ENCODE data around the gene MTG2. TPM values are rescaled to one million over a fixed set of nuclear protein-coding genes. Genes with fewer than 3 reads are reported as not detected.
"Not testable (repeated sequence)": the region's sequence is repeated elsewhere in the genome, so short reads cannot be mapped to it uniquely, and the experiment has no call there.

MTG2 gene
- total RNA-seq, 6 experiments from 2014 or later, result 27.0 to 45.6 (median 31.8) TPM

- Histone ChIP-seq H3K4me1 (peaks cover 0 to 62% (median 19%) of the 10 kb centered on the region in 4 donors), H3K36me3 (no peaks in the 10 kb centered on the region), H3K4me3 (no peak overlapping the region), H3K27ac (peak overlapping the region in 1 of 3 donors; percentile 100), H3K27me3 (no peaks in the 10 kb centered on the region), H3K9me3 (no peaks in the 10 kb centered on the region)
- TF ChIP-seq POLR2A (IDR thresholded peaks at IDR 0.05) (no peak), CTCF (IDR thresholded peaks at IDR 0.05) (no peak)
- intact Hi-C loops (cut with DNase I), result no loop called here
- DNase-seq, result no peak
- WGBS (ENCODE audit: insufficient coverage, low coverage, low lambda C conversion rate, missing lambda C conversion rate), result 83% methylated on average over 2 of the region's 9 CpGs
- no peak for ATAC-seq
These were observed 35.3 kb upstream of the MTG2 start for GRCh38 chr20:62147528-62147927.

DNA sequence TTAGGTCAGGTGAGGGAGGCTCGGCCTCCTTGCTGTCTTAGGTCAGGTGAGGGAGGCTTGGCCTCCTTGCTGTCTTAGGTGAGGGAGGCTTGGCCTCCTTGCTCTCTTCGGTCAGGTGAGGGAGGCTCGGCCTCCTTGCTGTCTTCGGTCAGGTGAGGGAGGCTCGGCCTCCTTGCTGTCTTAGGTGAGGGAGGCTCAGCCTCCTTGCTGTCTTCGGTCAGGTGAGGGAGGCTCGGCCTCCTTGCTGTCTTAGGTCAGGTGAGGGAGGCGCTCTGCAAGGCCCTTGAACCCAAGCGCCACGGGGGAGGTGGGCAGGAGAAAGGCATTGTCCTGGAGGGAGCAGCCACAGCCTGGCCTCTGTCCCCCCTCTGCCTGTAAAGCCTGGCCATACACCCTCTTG lies 34.4 kb upstream of the MTG2 start:
- intact Hi-C loops (cut with DNase I), result not testable (repeated sequence)
- peaks cover 0 to 62% (median 19%) of the 10 kb centered on the region in 4 donors for H3K4me1 ChIP-seq

DNA sequence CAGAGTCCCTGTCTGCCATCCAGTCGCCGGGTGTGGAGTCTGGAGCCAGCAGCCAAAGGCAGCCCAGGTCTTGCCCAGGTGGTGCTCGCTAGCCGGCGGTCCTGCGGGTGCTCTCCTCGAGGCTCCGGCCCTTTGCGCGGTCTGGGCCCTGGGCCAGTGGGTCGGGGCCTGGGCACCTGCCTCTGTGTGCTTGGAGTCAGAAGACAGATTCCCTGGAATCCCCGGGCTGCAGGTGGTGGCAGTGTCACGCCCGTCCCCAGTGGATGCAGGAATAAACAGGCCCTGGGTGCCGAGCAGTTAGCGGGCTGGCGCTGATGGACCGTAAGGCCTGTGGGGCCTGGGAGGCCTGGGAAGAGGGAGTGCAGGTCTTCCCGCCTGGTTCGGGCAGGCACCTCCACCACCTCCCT lies 33.9 kb upstream of the MTG2 start:
- no peak for DNase-seq
- Histone ChIP-seq H3K27me3 (no peaks in the 10 kb centered on the region), H3K27ac (peak overlapping the region in 1 of 3 donors; percentile 100), H3K9me3 (no peaks in the 10 kb centered on the region), H3K4me1 (peaks cover 0 to 62% (median 19%) of the 10 kb centered on the region in 4 donors), H3K36me3 (no peaks in the 10 kb centered on the region), H3K4me3 (no peak overlapping the region)
- 52% methylated on average over 7 of the region's 20 CpGs for WGBS (ENCODE audit: insufficient coverage, low coverage, low lambda C conversion rate, missing lambda C conversion rate)
- TF ChIP-seq POLR2A (IDR thresholded peaks at IDR 0.05) (no peak), CTCF (IDR thresholded peaks at IDR 0.05) (no peak)
- intact Hi-C loops (cut with DNase I), result no loop called here
- ATAC-seq, result peak; percentile 1 to 14 (median 9)

More for the DNA sequence above, 34.4 kb upstream of the MTG2 start:
- not testable (repeated sequence) for H3K4me3 ChIP-seq, ATAC-seq, H3K36me3 ChIP-seq, DNase-seq, H3K27me3 ChIP-seq, H3K9me3 ChIP-seq
- no CpG with 5 or more reads among the region's 10 CpGs for WGBS (ENCODE audit: insufficient coverage, low coverage, low lambda C conversion rate, missing lambda C conversion rate)
- H3K27ac ChIP-seq, result peak overlapping the region in 1 of 3 donors; percentile 100

DNA sequence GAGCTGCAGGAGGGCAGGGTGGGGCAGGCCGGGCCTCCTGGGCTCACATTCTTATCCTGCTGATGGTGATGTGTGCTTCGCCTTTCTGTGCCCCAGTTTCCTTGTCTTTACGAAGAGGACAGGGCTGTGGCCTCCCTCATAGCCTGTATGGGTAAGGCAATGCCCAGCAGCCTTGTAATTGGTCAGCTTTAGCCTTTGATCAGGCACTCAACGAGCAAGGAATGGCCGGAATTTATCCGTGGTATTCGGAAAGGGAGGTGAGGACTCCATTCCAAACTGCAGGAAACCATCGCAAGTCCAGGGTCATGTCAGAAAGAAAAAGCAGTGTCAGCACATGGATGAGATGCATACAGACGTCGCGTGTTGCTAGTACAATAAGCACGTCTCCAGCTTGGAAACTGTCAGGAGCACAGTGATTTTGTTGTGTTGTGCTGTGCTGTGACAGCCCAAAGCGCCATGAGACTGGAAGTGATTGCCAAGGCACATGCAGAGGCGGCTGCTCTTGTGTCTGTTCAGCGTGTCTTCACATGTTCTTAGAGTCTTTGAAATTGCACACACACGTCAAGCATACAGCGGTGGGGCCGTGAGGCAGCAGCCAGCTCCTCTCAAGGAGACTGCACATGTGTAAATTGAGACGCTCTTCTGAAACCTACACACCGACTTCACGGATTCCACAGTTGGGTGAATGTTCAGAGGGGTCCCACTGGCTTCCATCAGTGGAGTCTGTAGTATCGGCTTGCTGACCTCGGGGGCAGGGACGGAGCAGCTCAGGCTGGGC lies 33.1 kb upstream of the MTG2 start:
- intact Hi-C loops (cut with DNase I), result no loop called here
- Histone ChIP-seq H3K27me3 (no peaks in the 10 kb centered on the region), H3K4me1 (peaks cover 0 to 59% (median 19%) of the 10 kb centered on the region in 4 donors), H3K27ac (peak overlapping the region in 1 of 3 donors; percentile 100), H3K9me3 (no peaks in the 10 kb centered on the region), H3K36me3 (peaks cover 0 to 2% (median 0%) of the 10 kb centered on the region in 4 donors), H3K4me3 (no peak overlapping the region)
- no peak for DNase-seq
- 46% methylated on average over 13 of the region's 24 CpGs for WGBS (ENCODE audit: insufficient coverage, low coverage, low lambda C conversion rate, missing lambda C conversion rate)
- ATAC-seq, result peak in 1 of 4 donors; percentile 2
- TF ChIP-seq POLR2A (IDR thresholded peaks at IDR 0.05), result no peak
- no peak for TF ChIP-seq CTCF (IDR thresholded peaks at IDR 0.05)

- intact Hi-C loops (cut with DNase I), result no loop called here
- H3K4me1 ChIP-seq, result peaks cover 0 to 53% (median 18%) of the 10 kb centered on the region in 4 donors
- no peak for DNase-seq
These were observed 32.6 kb upstream of the MTG2 start for GRCh38 chr20:62150310-62150575.

More at GRCh38 chr20:62150310-62150575, 32.6 kb upstream of the MTG2 start:
- H3K9me3 ChIP-seq, result no peaks in the 10 kb centered on the region
- H3K36me3 ChIP-seq, result peaks cover 0 to 2% (median 0%) of the 10 kb centered on the region in 4 donors
- WGBS (ENCODE audit: insufficient coverage, low coverage, low lambda C conversion rate, missing lambda C conversion rate), result 80% methylated on average over 1 of the region's 11 CpGs
- H3K27me3 ChIP-seq, result no peaks in the 10 kb centered on the region
- peak overlapping the region in 1 of 3 donors; percentile 100 for H3K27ac ChIP-seq
- no peak for ATAC-seq
- no peak for TF ChIP-seq CTCF (IDR thresholded peaks at IDR 0.05)
- no peak for TF ChIP-seq POLR2A (IDR thresholded peaks at IDR 0.05)
- H3K4me3 ChIP-seq, result no peak overlapping the region
